ENCODE results near the gene GOLGA8T. TPM values are rescaled to one million over a fixed set of nuclear protein-coding genes. Genes with fewer than 3 reads are reported as not detected.
"Not testable (repeated sequence)": the region's sequence is repeated elsewhere in the genome, so short reads cannot be mapped to it uniquely, and the experiment has no call there.

Gene GOLGA8T, protein sequence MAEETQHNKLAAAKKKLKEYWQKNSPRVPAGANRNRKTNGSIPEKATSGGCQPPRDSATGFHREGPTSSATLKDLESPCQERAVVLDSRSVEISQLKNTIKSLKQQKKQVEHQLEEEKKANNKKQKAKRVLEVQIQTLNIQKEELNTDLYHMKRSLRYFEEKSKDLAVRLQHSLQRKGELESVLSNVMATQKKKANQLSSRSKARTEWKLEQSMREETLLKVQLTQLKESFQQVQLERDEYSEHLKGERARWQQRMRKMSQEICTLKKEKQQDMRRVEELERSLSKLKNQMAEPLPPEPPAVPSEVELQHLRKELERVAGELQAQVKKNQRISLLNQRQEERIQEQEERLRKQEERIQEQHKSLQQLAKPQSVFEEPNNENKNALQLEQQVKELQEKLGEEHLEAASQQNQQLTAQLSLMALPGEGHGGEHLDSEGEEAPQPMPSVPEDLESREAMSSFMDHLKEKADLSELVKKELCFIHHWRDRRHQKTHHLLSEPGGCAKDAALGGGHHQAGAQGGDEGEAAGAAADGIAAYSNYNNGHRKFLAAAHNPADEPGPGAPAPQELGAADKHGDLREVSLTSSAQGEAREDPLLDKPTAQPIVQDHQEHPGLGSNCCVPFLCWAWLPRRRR
- under 1 TPM in 1 of 2 experiments, not detected in 1; 0.19 TPM for total RNA-seq

DNA sequence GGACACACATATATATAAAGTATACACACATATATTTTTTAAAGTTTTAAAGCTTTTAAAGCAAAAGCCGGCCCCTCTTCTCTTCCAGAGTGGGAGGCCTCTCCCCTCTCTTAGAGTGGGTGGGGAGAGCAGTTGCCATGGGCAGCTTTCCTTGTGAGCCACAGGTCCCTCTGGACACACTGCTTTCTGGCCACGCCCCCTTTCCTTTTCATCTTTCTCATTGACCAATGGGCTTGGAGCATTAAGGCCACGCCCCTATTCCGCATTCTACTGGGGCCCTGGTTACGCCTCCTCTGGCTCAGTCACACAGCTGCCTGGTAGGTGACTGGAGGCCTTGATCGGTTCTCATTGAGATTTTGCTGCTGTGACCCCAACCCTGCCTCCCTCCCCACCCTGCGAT is at the start of gene GOLGA8T:
Gene GOLGA8T (plus strand): TSS at position 301 of the 400 bp plus-strand sequence. CDS start 98 bp downstream, at position 399.
- H3K27ac Mint-ChIP-seq; H3K36me3 Mint-ChIP-seq; intact Hi-C loops (cut with micrococcal nuclease); H3K4me1 Mint-ChIP-seq (ENCODE audit: low read depth); POLR2A ChIA-PET; H3K9me3 Mint-ChIP-seq; DNase-seq; H3K27me3 Mint-ChIP-seq; H3K4me3 Mint-ChIP-seq; CTCF ChIA-PET: not testable (repeated sequence)

- CTCF ChIA-PET; intact Hi-C loops (cut with micrococcal nuclease); H3K27me3 Mint-ChIP-seq; H3K9me3 Mint-ChIP-seq; H3K4me3 Mint-ChIP-seq; H3K4me1 Mint-ChIP-seq (ENCODE audit: low read depth); H3K27ac Mint-ChIP-seq; DNase-seq; POLR2A ChIA-PET; H3K36me3 Mint-ChIP-seq: not testable (repeated sequence)
Observed at GRCh38 chr15:30097827-30098226, 37.0 kb upstream of the GOLGA8T start.

DNA sequence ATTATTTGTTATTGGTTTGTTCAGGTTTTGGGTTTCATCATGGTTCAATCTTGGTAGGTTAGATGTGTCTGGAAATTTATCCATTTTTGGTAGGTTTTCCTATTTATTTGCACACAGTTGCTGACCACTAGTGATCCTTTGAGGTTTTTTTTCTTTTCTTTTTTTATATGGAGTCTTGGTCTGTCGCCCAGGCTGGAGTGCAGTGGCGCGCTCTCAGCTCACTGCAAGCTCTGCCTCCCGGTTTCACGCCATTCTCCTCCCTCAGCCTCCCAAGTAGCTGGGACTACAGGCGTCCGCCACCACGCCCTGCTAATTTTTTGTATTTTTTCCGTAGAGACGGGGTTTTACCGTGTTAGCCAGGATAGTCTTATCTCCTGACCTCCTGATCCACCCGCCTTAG is 32.0 kb upstream of the GOLGA8T start:
- H3K4me3 Mint-ChIP-seq; H3K27ac Mint-ChIP-seq; H3K27me3 Mint-ChIP-seq; H3K9me3 Mint-ChIP-seq; H3K4me1 Mint-ChIP-seq (ENCODE audit: low read depth); H3K36me3 Mint-ChIP-seq; CTCF ChIA-PET; DNase-seq; POLR2A ChIA-PET; intact Hi-C loops (cut with micrococcal nuclease): not testable (repeated sequence)

DNA sequence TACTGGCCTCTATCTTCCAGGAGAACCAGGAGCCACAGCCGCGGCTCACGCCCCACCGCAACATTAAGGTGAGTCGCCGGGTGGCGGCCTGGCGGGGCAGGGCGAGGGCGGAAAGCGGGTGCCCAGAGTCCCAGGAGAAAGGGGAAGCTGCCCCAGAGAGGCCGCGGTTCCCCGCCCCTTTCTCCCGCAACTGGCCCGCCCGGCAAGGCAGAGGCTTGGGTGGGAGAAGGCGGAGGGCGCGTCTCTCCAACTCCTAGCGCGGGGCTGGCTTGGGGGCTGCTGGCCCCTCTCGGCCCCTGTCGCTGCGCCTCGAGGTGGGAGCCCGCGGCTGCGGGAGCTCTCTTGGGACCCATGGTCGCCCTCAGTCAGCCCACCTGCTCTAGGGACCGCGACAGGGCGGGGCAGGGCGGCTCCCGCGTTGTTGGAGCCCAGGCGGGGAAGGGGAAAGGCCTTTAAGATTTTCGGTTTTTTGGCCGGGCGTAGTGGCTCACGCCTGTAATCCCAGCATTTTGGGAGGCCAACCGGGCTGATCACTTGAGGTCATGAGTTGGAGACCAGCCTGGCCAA is 30.8 kb upstream of the GOLGA8T start:
- H3K9me3 Mint-ChIP-seq; H3K27me3 Mint-ChIP-seq; DNase-seq; H3K36me3 Mint-ChIP-seq; H3K4me3 Mint-ChIP-seq; H3K27ac Mint-ChIP-seq; CTCF ChIA-PET; intact Hi-C loops (cut with micrococcal nuclease); H3K4me1 Mint-ChIP-seq (ENCODE audit: low read depth); POLR2A ChIA-PET: not testable (repeated sequence)

DNA sequence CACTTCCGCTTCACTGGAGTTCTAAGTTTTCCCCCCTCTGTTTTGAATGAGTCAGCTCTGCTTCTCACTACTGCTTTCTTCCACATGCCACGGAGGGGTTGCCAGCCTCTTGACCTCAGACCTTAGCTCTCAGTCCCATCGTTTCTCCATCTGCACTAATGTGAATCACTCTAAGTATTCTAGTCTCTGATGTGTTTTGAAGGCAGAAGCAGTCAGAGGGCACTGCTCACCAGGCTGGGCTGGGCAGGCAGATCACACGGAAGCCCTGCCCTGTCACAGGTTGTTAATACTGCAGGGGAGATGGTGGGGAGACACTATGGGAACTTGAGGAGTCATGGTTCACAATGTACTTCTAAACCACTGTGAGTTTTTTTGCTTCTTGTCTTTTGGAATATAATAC is 24.3 kb upstream of the GOLGA8T start:
- POLR2A ChIA-PET; CTCF ChIA-PET; intact Hi-C loops (cut with micrococcal nuclease); DNase-seq; H3K4me1 Mint-ChIP-seq (ENCODE audit: low read depth); H3K36me3 Mint-ChIP-seq; H3K27ac Mint-ChIP-seq; H3K9me3 Mint-ChIP-seq; H3K27me3 Mint-ChIP-seq; H3K4me3 Mint-ChIP-seq: not testable (repeated sequence)

- H3K27me3 Mint-ChIP-seq; H3K4me1 Mint-ChIP-seq (ENCODE audit: low read depth); H3K9me3 Mint-ChIP-seq; H3K36me3 Mint-ChIP-seq; CTCF ChIA-PET; H3K27ac Mint-ChIP-seq; POLR2A ChIA-PET; H3K4me3 Mint-ChIP-seq; DNase-seq; intact Hi-C loops (cut with micrococcal nuclease): not testable (repeated sequence)
Observed at GRCh38 chr15:30130066-30130465, 4.8 kb upstream of the GOLGA8T start.

DNA sequence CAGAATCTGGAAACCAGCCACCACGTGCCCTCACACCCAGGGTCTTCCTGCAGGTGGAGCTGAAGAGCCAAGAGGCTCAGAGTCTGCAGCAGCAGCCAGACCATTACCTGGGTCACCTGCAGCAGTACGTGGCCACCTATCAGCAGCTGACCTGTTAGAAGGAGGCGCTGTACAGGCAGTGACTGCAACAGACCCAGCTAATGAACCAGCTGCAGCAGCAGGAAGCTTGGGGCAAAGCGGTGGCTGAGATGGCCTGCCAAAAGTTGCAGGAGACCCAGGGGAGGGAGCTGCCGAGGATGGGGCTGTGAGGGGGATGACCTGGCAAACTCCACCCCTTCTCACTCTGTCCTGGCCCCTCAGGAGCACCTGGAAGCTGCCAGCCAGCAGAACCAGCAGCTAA is 8.4 kb downstream of the GOLGA8T start:
- DNase-seq; H3K4me3 Mint-ChIP-seq; H3K36me3 Mint-ChIP-seq; CTCF ChIA-PET; POLR2A ChIA-PET; H3K9me3 Mint-ChIP-seq; H3K4me1 Mint-ChIP-seq (ENCODE audit: low read depth); H3K27ac Mint-ChIP-seq; H3K27me3 Mint-ChIP-seq; intact Hi-C loops (cut with micrococcal nuclease): not testable (repeated sequence)

- H3K27me3 Mint-ChIP-seq; H3K4me1 Mint-ChIP-seq (ENCODE audit: low read depth); POLR2A ChIA-PET; CTCF ChIA-PET; H3K36me3 Mint-ChIP-seq; DNase-seq; intact Hi-C loops (cut with micrococcal nuclease); H3K4me3 Mint-ChIP-seq; H3K9me3 Mint-ChIP-seq; H3K27ac Mint-ChIP-seq: not testable (repeated sequence)
Observed at GRCh38 chr15:30149891-30150290, 15.0 kb downstream of the GOLGA8T start.

GRCh38 chr15:30162479-30163357 is 27.9 kb downstream of the GOLGA8T start:
- intact Hi-C loops (cut with micrococcal nuclease); CTCF ChIA-PET; H3K9me3 Mint-ChIP-seq; H3K4me3 Mint-ChIP-seq; H3K36me3 Mint-ChIP-seq; H3K4me1 Mint-ChIP-seq (ENCODE audit: low read depth); POLR2A ChIA-PET; H3K27ac Mint-ChIP-seq; H3K27me3 Mint-ChIP-seq; DNase-seq: not testable (repeated sequence)

DNA sequence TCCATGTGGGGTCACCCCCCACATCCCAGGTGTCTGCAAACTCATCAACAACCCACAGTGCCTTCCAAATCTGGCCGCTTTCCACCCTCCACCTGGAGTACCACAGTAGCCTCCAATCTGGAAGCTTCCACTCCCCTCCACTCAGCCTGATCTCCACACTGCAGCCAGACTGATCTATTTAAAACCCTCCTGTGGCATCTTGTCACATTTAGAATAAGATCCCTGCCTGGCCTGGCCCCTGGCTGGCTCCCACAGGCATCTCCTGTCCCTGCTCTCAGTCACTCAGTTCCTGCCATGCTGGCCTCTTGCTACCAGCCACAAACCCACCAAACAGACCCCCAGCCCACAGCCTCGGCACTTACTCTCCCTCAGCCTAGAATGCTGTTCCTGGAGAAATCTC is 28.9 kb downstream of the GOLGA8T start:
- H3K27ac Mint-ChIP-seq; POLR2A ChIA-PET; intact Hi-C loops (cut with micrococcal nuclease): not testable (repeated sequence)

GRCh38 chr15:30164257-30164656 is 29.4 kb downstream of the GOLGA8T start:
- DNase-seq; POLR2A ChIA-PET; H3K27me3 Mint-ChIP-seq; H3K27ac Mint-ChIP-seq; intact Hi-C loops (cut with micrococcal nuclease); H3K9me3 Mint-ChIP-seq; H3K36me3 Mint-ChIP-seq; H3K4me3 Mint-ChIP-seq; CTCF ChIA-PET; H3K4me1 Mint-ChIP-seq (ENCODE audit: low read depth): not testable (repeated sequence)

More for the DNA sequence above, 28.9 kb downstream of the GOLGA8T start:
- H3K27me3 Mint-ChIP-seq; H3K36me3 Mint-ChIP-seq; DNase-seq; CTCF ChIA-PET; H3K4me1 Mint-ChIP-seq (ENCODE audit: low read depth); H3K9me3 Mint-ChIP-seq; H3K4me3 Mint-ChIP-seq: not testable (repeated sequence)

DNA sequence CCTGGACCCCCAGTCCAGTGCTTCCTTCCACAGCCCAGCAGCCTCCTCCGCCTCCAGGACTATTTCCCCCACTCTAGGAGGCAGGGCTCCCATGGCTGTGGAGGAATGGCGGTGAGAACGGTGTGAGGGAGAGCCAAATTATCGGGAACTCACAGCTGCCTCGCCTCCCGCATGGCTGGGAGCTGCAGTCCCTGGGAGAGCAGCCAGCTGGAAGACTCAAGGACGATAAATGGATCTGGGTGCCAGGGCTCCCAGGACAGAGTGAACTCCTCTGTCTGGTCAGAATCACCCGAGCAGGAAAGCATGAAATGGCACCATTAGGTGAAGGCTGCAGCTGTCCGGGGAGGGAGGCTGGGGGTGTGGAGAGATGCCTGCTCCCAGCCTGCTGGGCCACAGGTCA is 32.6 kb downstream of the GOLGA8T start:
- POLR2A ChIA-PET; CTCF ChIA-PET; H3K27ac Mint-ChIP-seq; H3K4me3 Mint-ChIP-seq; intact Hi-C loops (cut with micrococcal nuclease); H3K27me3 Mint-ChIP-seq; H3K36me3 Mint-ChIP-seq; H3K9me3 Mint-ChIP-seq; H3K4me1 Mint-ChIP-seq (ENCODE audit: low read depth); DNase-seq: not testable (repeated sequence)

Data from activated CD4-positive, alpha-beta memory T cell treated with anti-CD3 and anti-CD28 coated beads for 36 hours (primary cell).